HFFc6 (cell line): ENCODE measurements around the gene TRMT2A. TPM values are rescaled to one million over a fixed set of nuclear protein-coding genes. Genes with fewer than 3 reads are reported as not detected.
"Not testable (repeated sequence)": the region's sequence is repeated elsewhere in the genome, so short reads cannot be mapped to it uniquely, and the experiment has no call there.

Experiments used
- DNase-seq: peaks from one replicate; pipeline ENCODE4 v3.0.0-alpha.2; 2018
- H3K27ac Mint-ChIP-seq: 2 replicates; pipeline ENCODE4 v1.8.0; 2020; ENCODE audit warnings: mild to moderate bottlenecking, mixed read lengths
- H3K27me3 Mint-ChIP-seq: 2 replicates; pipeline ENCODE4 v1.8.0; 2021; ENCODE audit warnings: mild to moderate bottlenecking, moderate library complexity, mixed read lengths; ENCODE audit not compliant: insufficient read depth
- H3K36me3 Mint-ChIP-seq: 2 replicates; pipeline ENCODE4 v1.8.0; 2021; ENCODE audit warnings: low read depth, mixed read lengths
- H3K4me1 Mint-ChIP-seq: 2 replicates; pipeline ENCODE4 v1.8.0; 2020; ENCODE audit warnings: low read depth, mixed read lengths
- H3K4me3 Mint-ChIP-seq: 2 replicates; pipeline ENCODE4 v1.8.0; 2020; ENCODE audit warnings: mild to moderate bottlenecking, moderate library complexity, mixed read lengths
- H3K9me3 Mint-ChIP-seq: 2 replicates; pipeline ENCODE4 v1.8.0; 2020; ENCODE audit warnings: mild to moderate bottlenecking, mixed read lengths
- CTCF ChIP-seq: fragments of 200-600 bp; sonication (generic); IDR thresholded peaks from 2 replicates; pipeline ENCODE4 v1.5.0; 2021; ENCODE audit warnings: antibody characterized with exemption, mild to moderate bottlenecking
- total RNA-seq, 6 experiments: library from RNA; stranded (reverse); fragmentation: NEBNext Ultra II Directional; extraction: Animal tissue kit (Norgen Biotek cat#: 25700); gene quantifications; 2 replicates in 1 of 6; 3 replicates in 5 of 6; pipeline ENCODE4 v1.2.3, GENCODE V29; 2021

Gene TRMT2A
- total RNA-seq, 6 experiments from 2014 or later, result 31.1 to 44.9 (median 38.5) TPM

DNA sequence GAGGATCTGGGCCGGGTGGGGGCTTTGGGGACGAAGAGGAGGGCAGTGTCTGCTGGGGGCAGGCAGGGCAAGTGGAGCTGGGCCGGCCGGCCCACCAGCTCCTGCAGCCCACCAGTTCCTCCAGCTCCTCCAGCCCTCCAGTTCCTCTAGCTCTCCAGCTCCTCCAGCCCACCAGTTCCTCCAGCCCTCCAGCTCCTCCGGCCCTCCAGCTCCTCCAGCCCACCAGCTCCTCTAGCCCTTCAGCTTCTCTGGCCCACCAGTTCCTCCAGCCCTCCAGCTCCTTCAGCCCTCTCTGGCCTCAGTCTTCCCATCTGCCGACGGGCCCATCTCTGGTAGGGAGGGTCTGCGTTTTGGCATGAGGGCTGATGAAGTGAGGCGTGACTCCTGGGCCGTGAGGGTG, 43.0 kb upstream of the TRMT2A start:
- no peaks in the 10 kb centered on the region for H3K9me3 Mint-ChIP-seq
- peaks cover 13% of the 10 kb centered on the region for H3K27me3 Mint-ChIP-seq
- no peaks in the 10 kb centered on the region for H3K4me1 Mint-ChIP-seq
- no peak for TF ChIP-seq CTCF
- DNase-seq, result no peak
- no peak overlapping the region for H3K4me3 Mint-ChIP-seq
- no peak overlapping the region for H3K27ac Mint-ChIP-seq
- H3K36me3 Mint-ChIP-seq, result no peaks in the 10 kb centered on the region

DNA sequence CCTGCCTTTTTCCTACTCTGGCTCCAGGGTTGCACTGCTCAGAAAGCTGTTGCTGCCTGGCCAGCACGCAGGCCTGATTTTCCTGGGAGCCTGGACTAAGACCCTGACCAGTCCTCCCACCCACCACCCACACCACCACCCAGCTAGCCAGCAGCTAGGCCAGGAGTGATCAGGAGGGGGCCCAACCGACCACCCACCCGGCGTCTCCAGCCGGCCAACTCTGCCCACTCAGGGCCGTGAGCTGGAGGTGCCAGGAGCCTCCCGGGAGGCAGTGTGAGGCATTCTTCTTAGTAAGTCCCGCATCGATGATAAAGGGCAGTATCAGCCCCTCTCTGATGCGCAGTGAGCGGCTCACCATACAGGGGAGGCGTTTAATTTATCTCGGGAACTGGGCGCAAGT, 42.5 kb upstream of the TRMT2A start:
- not testable (repeated sequence) for H3K36me3 Mint-ChIP-seq, H3K27ac Mint-ChIP-seq, DNase-seq, H3K4me1 Mint-ChIP-seq, H3K4me3 Mint-ChIP-seq, H3K9me3 Mint-ChIP-seq
- H3K27me3 Mint-ChIP-seq, result peaks cover 13% of the 10 kb centered on the region

DNA sequence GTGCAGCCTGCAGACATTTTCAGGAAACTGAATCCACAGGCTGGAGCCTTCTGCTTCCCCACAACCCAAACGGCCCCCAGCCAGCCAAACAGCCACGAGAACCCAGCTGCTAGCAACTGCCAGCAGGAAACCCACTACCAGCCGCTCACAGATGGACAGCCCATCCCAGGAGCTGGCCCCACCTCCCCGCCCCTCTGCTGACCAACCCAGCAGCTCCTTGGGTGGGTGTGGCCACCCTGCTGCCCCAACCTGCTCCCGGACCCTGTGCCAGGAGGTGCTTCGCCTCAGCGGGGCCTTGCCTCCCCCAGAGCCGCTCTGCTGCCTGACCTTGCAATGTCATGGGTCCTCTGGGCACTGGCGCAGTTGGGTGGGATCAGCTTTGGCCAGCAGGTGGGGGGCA, 42.0 kb upstream of the TRMT2A start:
- Mint-ChIP-seq H3K27me3 (peaks cover 13% of the 10 kb centered on the region), H3K9me3 (no peaks in the 10 kb centered on the region), H3K4me3 (no peak overlapping the region), H3K4me1 (peaks cover under 1% of the 10 kb centered on the region; the same call in 1 of the 2 replicates), H3K27ac (no peak overlapping the region), H3K36me3 (no peaks in the 10 kb centered on the region)
- no peak for TF ChIP-seq CTCF
- DNase-seq, result no peak

DNA sequence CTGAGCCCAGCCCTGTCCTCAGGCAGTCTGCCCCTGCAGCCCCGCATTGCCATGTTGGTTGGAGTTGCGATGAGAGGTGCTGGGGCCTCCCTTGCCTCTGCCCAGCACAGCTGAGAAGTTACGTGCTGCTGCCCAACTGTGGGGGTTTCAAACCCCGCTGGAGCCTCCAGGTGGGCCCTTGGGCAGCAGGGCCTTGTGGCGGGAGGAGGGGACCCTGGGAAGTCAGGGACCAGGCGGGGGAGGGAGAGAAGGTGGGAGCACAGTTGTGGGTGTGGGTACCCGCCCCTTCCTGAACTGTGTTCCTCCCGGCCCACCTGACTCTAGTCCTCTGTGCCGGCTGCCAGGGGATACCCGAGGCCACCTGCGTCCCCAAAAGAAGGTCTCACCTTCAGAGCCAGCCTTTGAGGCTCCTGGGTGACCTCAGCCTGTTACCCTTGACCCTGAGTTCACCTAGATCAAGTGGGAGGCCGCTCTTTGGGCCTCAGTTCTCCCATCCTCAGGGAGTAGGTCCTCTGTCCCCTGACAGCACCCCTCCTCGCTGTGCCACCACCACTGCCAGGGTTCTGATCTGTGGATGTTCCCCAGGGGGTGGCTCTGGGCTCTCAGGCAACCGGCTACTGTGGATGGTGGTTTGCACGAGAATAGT, 41.5 kb upstream of the TRMT2A start:
- H3K9me3 Mint-ChIP-seq, result no peaks in the 10 kb centered on the region
- DNase-seq, result no peak
- H3K27me3 Mint-ChIP-seq, result peaks cover 13% of the 10 kb centered on the region
- H3K4me1 Mint-ChIP-seq, result peaks cover 6% of the 10 kb centered on the region; the same call in 1 of the 2 replicates
- no peaks in the 10 kb centered on the region for H3K36me3 Mint-ChIP-seq
- no peak overlapping the region for H3K27ac Mint-ChIP-seq
- TF ChIP-seq CTCF, result no peak
- H3K4me3 Mint-ChIP-seq, result no peak overlapping the region

DNA sequence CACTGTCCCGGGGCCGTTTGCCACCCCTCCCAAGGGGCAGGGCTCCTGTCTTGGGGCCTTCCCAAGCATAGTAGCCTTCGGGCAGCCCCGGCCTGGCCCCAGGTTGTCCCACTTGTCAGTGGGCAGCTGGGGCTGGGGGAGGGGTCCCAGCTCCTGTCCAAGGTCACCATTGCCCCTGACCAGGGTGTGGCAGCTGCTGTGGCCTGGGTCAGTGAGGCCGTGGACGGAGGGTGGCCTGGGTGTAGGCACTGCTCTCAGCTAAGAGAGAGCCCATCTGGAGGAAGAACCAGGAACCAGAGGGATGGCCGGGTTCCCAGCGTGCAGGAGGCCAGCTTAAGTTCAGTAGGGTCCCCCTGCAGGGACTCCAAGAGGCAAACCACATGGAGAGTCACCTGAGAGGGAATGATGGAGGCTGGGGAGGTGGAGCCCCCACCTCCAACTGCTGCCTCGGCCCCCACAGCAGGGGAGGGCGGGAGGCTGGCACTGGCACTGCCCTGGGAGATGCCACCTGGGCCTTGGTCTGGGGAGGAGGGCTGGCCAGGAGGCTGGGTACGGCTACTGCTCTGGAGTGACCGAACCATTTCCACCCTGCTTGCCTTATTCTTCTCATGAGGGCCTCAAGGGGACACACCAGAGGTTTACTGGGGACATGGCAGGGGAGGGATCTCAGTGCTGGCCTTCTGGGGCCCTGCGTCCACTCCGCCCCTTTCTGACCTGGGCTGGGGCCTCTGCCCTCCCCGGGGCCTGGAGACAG, 40.6 kb upstream of the TRMT2A start:
- peaks cover 13% of the 10 kb centered on the region for H3K27me3 Mint-ChIP-seq
- no peak overlapping the region for H3K4me3 Mint-ChIP-seq
- H3K4me1 Mint-ChIP-seq, result peaks cover 8% of the 10 kb centered on the region; the same call in 1 of the 2 replicates
- TF ChIP-seq CTCF, result no peak
- no peaks in the 10 kb centered on the region for H3K36me3 Mint-ChIP-seq
- DNase-seq, result no peak
- no peaks in the 10 kb centered on the region for H3K9me3 Mint-ChIP-seq
- no peak overlapping the region for H3K27ac Mint-ChIP-seq
